NCI-H1092 treated with DMSO at 0.1 percent for 48 hours (cell line): Measurements from ENCODE around the gene ZNF608.

ENCODE experiments used
- DNase-seq: peaks from one replicate; lab custom pipeline; 2025; lab: John Stamatoyannopoulos, UW

ZNF608 gene

DNA sequence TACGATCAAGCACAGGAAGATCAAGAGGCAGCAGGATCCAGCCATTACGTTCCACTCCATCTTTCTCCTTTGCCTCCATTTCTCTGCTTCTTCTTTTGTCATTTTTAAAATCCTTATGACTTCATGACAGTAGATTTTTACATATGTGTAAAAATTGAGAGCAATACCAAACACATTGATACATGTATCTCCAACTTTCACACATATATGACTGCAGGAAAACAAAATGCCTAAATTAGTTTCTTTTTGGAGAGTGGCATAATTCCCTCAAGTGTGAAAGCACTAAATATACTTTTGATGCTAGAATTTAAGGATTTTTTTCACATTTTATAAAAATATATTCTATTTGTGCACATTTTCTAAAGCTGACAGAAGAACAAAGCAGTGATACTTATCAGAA is 8.6 kb upstream of the ZNF608 start:
- no peak for DNase-seq

- peak; percentile 65 for DNase-seq
These were observed 7.9 kb upstream of the ZNF608 start for GRCh38 chr5:124754206-124754927.

DNA sequence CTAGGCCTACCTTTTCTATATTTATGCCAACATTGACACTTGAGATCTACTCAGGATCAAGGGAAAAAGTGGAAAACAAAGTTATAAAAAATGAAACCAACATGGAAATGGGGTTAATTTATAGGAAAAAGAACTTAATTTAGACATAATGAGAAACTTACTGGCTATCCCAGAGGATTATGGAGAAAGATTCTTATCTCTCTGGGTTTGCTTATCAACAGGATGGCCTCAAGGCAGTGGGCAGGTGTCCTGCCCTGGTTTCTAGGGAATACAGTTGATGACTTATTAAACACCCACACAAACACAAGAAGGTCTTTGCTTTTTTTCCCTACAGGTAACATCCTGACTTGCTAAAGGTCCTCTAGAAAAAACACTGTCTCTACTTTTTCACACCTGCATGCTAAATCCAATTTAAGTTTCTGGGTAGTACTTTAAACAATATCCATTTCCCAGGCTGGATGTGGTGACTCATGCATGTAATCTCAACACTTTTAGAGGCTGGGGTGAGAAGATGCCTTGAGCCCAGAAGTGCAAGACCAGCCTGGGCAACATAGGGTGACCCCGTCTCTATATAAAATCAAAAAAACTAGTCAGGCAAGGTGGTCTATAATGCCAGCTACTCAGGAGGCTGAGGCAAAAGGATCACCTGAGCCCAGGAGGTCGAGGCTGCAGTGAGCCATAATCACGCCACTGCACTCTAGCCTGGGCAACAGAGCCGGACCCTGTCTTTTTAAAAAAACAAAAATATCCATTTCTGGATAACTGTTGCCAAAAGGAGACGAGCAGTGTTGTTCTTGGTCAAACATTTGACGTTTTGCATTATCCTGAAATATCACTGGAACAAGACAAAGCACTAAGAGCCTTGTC is 6.6 kb upstream of the ZNF608 start:
- DNase-seq: no peak

- DNase-seq: no peak
These were observed 4.6 kb upstream of the ZNF608 start for GRCh38 chr5:124751031-124751430.

- peak; percentile 91 for DNase-seq
These were observed 2.5 kb upstream of the ZNF608 start for GRCh38 chr5:124748687-124749594.

- DNase-seq: peak; percentile 73
These were observed 1.6 kb upstream of the ZNF608 start for GRCh38 chr5:124747791-124748686.

- DNase-seq: peak; percentile 87
These were observed 714 bp upstream of the ZNF608 start for GRCh38 chr5:124746916-124747790.

GRCh38 chr5:124745007-124745927 is 1.2 kb downstream of the ZNF608 start:
- no peak for DNase-seq

DNA sequence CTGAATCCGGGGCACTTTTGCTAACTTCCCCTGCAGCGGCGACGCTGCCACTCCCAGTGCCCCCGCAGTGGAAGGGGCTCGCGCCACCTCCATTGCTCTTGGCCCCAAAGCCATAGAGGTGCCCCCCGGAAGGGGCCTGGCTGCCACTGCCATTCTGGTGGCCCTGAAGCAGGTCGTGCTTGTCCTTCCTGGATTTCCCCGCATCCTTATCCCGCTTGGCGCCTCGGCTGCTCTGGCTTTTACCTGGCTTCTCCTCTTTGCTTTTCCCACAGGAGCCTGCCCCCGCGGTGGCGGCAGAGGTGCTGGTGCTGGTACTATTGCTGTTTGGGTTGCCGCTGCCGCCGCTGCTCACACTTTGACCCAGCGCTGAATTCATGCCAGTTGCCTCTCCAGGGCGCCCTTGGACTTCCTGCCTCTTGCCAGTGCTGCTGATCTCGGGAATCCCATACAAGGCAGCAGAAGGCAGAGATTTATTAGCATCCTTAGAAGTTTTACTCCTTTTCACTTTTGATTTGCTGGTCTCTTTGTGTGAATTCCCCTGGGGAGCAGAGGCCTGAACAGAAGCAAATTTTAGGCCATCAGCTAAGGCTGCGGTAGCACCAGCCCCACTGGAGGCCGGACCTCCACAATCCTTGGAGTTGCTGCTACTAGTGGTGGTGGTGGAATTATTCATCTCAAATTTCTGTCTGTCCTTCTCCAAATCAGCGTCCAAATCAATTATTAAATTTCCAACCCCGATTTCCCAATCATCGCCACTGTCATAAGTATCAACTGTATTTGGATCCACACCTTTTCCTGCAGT is 2.1 kb downstream of the ZNF608 start:
- peak; percentile 36 for DNase-seq

DNA sequence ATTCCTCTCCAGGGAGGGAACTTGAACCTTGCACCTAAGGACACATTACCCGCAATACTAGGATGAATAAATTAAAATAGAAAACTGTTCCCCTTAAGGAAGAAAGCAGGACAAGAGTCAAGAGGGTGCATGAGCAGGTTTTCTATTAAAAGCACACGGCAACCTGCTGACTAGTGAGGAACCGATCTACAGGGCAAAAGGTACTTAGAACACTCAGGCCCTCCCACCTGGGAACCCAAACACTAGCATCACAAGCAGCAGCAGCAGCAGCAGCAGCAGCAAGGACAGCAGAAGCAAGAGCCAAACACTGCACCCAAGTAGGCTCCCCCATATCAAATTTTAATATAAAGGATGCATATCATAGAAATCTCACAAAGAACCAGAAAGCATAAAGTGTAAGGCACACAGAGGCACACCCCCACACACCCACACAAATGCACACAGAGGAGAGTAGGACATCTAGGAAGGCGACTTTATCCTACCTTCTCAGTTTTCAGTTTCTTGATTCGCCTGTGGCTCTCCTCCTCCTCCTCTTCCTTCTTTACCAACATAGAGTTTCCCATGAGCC is 2.8 kb downstream of the ZNF608 start:
- peak; percentile 20 for DNase-seq

DNA sequence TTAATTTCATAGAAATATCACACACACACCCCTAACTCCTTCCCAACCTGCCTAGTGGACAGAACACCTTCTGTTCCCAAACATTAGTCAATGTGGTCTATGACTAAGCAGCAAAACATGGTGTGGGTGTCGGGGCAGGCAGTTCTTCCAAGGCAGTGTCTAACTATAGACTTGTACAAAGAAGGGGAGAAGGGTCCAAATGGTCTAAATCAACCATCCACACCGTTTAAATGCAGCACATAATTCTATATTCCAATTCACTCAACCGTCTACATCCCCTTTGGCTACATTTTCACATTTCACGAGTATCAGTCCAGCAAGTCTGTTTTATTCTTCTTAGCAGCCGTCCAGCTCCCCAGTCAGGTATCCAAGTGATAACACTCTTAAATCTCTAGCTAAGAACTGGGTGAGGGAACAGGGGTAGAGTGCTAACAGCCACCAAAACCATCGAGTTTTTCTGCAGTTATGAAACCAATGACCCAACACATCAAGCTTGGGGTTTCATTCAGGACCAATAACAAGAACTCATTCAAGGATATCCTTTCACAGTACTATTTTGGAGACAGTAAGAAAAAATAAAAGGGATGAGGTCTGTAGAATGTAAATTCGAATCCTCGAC is 3.3 kb downstream of the ZNF608 start:
- DNase-seq: no peak

- no peak for DNase-seq
These were observed 3.9 kb downstream of the ZNF608 start for GRCh38 chr5:124742521-124742920.

DNA sequence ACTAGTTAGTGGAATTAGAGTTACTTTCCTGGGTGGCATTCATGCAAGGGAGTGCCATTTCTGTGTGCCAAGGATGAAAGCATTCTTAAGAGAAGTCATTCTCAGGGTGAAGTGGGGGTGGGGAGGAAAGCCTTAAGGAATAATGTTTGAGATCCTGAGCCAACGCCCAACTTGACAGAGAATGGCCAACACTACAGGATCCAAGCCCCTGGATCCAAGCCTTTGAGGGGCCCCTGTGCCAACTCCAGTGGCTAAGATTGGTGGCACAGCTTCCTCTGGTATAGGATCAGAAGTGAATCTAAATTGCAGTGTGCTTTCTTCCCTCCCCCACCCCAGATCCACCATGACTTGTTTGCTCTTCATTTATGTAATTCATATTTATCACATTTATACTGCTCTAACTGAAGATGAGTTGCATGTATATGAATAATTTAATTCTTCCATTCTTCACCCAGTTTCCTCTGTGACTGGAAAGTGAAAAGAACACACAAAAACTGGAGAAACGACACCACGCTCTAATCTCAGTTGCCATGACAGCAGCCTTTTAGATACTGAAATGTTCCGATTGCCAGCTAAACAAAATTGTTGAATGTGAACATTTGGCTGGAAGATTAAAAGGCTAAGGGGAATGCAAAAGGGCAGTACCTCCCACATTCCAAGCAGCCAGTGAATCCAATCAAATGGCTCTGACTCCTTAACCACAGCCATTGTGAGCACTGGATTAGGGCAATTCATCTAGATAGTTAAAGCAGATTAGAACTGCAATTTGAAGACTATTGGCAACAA is 4.5 kb downstream of the ZNF608 start:
- DNase-seq: peak; percentile 18

GRCh38 chr5:124740991-124741583 is 5.4 kb downstream of the ZNF608 start:
- DNase-seq: no peak

DNA sequence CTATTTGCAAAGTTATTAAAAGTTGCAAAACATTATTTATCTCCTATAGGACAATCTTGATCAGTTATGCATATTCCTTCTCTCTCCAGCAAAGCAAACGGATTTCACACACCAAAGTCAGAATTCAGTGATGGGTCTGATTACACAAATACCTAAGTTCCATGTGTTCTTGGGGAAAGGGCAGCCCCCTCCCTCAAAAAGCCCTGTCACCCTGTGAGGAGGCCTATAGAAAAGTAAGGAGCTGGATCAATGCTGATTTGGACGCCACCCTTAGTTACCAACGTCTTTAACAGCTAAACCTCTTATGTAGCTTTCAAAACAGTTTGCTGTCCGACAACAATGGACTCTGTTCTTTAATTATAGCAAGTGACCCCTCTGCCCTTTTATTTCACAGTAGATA is 6.4 kb downstream of the ZNF608 start:
- DNase-seq: no peak

GRCh38 chr5:124739634-124740025 is 6.8 kb downstream of the ZNF608 start:
- no peak for DNase-seq
